ENCODE data around the gene TLNRD1.

GRCh38 chr15:81018197-81018596, 17.5 kb downstream of the TLNRD1 start:
- TF ChIP-seq, protein P1, sequence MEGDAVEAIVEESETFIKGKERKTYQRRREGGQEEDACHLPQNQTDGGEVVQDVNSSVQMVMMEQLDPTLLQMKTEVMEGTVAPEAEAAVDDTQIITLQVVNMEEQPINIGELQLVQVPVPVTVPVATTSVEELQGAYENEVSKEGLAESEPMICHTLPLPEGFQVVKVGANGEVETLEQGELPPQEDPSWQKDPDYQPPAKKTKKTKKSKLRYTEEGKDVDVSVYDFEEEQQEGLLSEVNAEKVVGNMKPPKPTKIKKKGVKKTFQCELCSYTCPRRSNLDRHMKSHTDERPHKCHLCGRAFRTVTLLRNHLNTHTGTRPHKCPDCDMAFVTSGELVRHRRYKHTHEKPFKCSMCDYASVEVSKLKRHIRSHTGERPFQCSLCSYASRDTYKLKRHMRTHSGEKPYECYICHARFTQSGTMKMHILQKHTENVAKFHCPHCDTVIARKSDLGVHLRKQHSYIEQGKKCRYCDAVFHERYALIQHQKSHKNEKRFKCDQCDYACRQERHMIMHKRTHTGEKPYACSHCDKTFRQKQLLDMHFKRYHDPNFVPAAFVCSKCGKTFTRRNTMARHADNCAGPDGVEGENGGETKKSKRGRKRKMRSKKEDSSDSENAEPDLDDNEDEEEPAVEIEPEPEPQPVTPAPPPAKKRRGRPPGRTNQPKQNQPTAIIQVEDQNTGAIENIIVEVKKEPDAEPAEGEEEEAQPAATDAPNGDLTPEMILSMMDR (IDR thresholded peaks at IDR 0.05; ENCODE audit: insufficient read depth, low read length, poor library complexity, severe bottlenecking), result no peak
- TF ChIP-seq EZH2phosphoT487 (conservative IDR thresholded peaks at IDR 0.05; ENCODE audit: low read length), result no peak
